WTC11 (cell line): ENCODE data around the gene SUPT5H. TPM values are rescaled to one million over a fixed set of nuclear protein-coding genes. Genes with fewer than 3 reads are reported as not detected.
A peak's percentile ranks its signal among the peaks of the same experiment; 100 is the strongest.

ENCODE experiments used
- ATAC-seq: fragments of 200-7000 bp; cut with Tn5 transposase; 2 replicates; pipeline ENCODE4 v1.10.0; 2021; ENCODE audit warnings: mild to moderate bottlenecking, moderate library complexity
- CTCF ChIA-PET: fragments of 300-600 bp; sonication (Branson Sonifier 250); formaldehyde crosslinking; loops from one replicate; lab custom pipeline; 2021; ENCODE audit warnings: antibody characterized with exemption; lab: Charles Lee
- POLR2A ChIA-PET: fragments of 350-600 bp; sonication (Branson Sonifier 250); formaldehyde crosslinking; loops from one replicate; lab custom pipeline; 2021; ENCODE audit warnings: antibody characterized with exemption; lab: Charles Lee
- DNase-seq: peaks from one replicate; pipeline ENCODE4 v3.0.0; 2021; ENCODE audit warnings: low spot score
- H3K27ac Mint-ChIP-seq: 2 replicates; pipeline ENCODE4 v1.8.0; 2021; ENCODE audit warnings: mixed read lengths
- H3K27me3 Mint-ChIP-seq: 2 replicates; pipeline ENCODE4 v1.8.0; 2021; ENCODE audit warnings: low read depth, mild to moderate bottlenecking, moderate library complexity, mixed read lengths
- H3K36me3 Mint-ChIP-seq: 2 replicates; pipeline ENCODE4 v1.8.0; 2021; ENCODE audit warnings: mixed read lengths
- H3K4me1 Mint-ChIP-seq: 2 replicates; pipeline ENCODE4 v1.8.0; 2022; ENCODE audit warnings: mixed read lengths
- H3K4me3 Mint-ChIP-seq: 2 replicates; pipeline ENCODE4 v1.8.0; 2021; ENCODE audit warnings: mild to moderate bottlenecking, moderate library complexity, mixed read lengths
- H3K9me3 Mint-ChIP-seq: 2 replicates; pipeline ENCODE4 v1.8.0; 2021; ENCODE audit warnings: mixed read lengths
- ATF1 ChIP-seq: sonication (generic); formaldehyde crosslinking; IDR thresholded peaks from 2 replicates; pipeline ENCODE4 v1.8.1; 2023; ENCODE audit warnings: mild to moderate bottlenecking, moderate library complexity, missing genetic modification reagents
- ATF6 ChIP-seq: sonication (generic); formaldehyde crosslinking; IDR thresholded peaks from 2 replicates; pipeline ENCODE4 v1.8.1; 2023; ENCODE audit warnings: mild to moderate bottlenecking, missing genetic modification reagents
- CBFB ChIP-seq: sonication (generic); formaldehyde crosslinking; IDR thresholded peaks from 2 replicates; pipeline ENCODE4 v1.8.1; 2022; ENCODE audit warnings: mild to moderate bottlenecking, low read depth, missing genetic modification reagents
- E2F5 ChIP-seq: sonication (generic); formaldehyde crosslinking; IDR thresholded peaks from 2 replicates; pipeline ENCODE4 v1.8.1; 2022; ENCODE audit warnings: mild to moderate bottlenecking, moderate library complexity, missing genetic modification reagents
- FOXP1 ChIP-seq: sonication (generic); formaldehyde crosslinking; IDR thresholded peaks from 2 replicates; pipeline ENCODE4 v1.8.0; 2022; ENCODE audit warnings: missing genetic modification reagents, mild to moderate bottlenecking, moderate library complexity, borderline replicate concordance
- FOXP4 ChIP-seq: sonication (generic); formaldehyde crosslinking; IDR thresholded peaks from 2 replicates; pipeline ENCODE4 v1.8.0; 2022; ENCODE audit warnings: mild to moderate bottlenecking, missing genetic modification reagents
- GRHL2 ChIP-seq: fragments of 250-450 bp; sonication (Bioruptor Pico); IDR thresholded peaks from 2 replicates; pipeline ENCODE4 v1.8.0; 2022; ENCODE audit warnings: mild to moderate bottlenecking, moderate library complexity; ENCODE audit not compliant: insufficient replicate concordance, severe bottlenecking
- GTF2I ChIP-seq: fragments of 250-450 bp; sonication (Bioruptor Pico); conservative IDR thresholded peaks from 2 replicates; pipeline ENCODE4 v1.4.0; 2021; ENCODE audit warnings: mild to moderate bottlenecking
- IRF1 ChIP-seq: sonication (generic); formaldehyde crosslinking; IDR thresholded peaks from 2 replicates; pipeline ENCODE4 v1.8.0; 2023; ENCODE audit warnings: missing genetic modification reagents
- IRF2 ChIP-seq: sonication (generic); formaldehyde crosslinking; IDR thresholded peaks from 2 replicates; pipeline ENCODE4 v1.8.0; 2022; ENCODE audit warnings: low read depth, missing genetic modification reagents, borderline replicate concordance
- JAZF1 ChIP-seq: fragments of 250-450 bp; sonication (Bioruptor Pico); IDR thresholded peaks from 2 replicates; pipeline ENCODE4 v1.9.0; 2021; ENCODE audit warnings: moderate library complexity, mild to moderate bottlenecking, inconsistent platforms
- RORB ChIP-seq: fragments of 250-450 bp; sonication (Bioruptor Pico); IDR thresholded peaks from 2 replicates; pipeline ENCODE4 v1.9.0; 2021; ENCODE audit warnings: mild to moderate bottlenecking
- SOX15 ChIP-seq: fragments of 250-450 bp; sonication (Bioruptor Pico); IDR thresholded peaks from 2 replicates; pipeline ENCODE4 v1.9.0; 2021; ENCODE audit warnings: mild to moderate bottlenecking
- SP1 ChIP-seq: sonication (generic); formaldehyde crosslinking; conservative IDR thresholded peaks from 2 replicates; pipeline ENCODE4 v1.8.1; 2022; ENCODE audit warnings: missing genetic modification reagents
- TEAD1 ChIP-seq: sonication (generic); formaldehyde crosslinking; IDR thresholded peaks from 2 replicates; pipeline ENCODE4 v1.8.0; 2022; ENCODE audit warnings: mild to moderate bottlenecking, missing genetic modification reagents
- TP53 ChIP-seq: sonication (generic); formaldehyde crosslinking; IDR thresholded peaks from 2 replicates; pipeline ENCODE4 v1.8.1; 2023; ENCODE audit warnings: mild to moderate bottlenecking, missing genetic modification reagents
- USF1 ChIP-seq: sonication (generic); formaldehyde crosslinking; IDR thresholded peaks from 2 replicates; pipeline ENCODE4 v1.8.0; 2022; ENCODE audit warnings: mild to moderate bottlenecking, missing genetic modification reagents
- ZNF121 ChIP-seq: sonication (generic); formaldehyde crosslinking; IDR thresholded peaks from 2 replicates; pipeline ENCODE4 v1.8.0; 2023; ENCODE audit warnings: missing genetic modification reagents
- ZNF396 ChIP-seq: fragments of 250-450 bp; sonication (Bioruptor Pico); IDR thresholded peaks from 2 replicates; pipeline ENCODE4 v1.8.0; 2021; ENCODE audit warnings: mild to moderate bottlenecking, moderate library complexity, borderline replicate concordance
- ZNF423 ChIP-seq: fragments of 250-450 bp; sonication (Bioruptor Pico); IDR thresholded peaks from 2 replicates; pipeline ENCODE4 v2.1.2; 2022; ENCODE audit warnings: mild to moderate bottlenecking, moderate library complexity
- total RNA-seq: library from RNA; stranded (reverse); gene quantifications from 3 replicates; pipeline ENCODE4 v1.2.3, GENCODE V29; 2021
- TF ChIP-seq, protein P1 (sequence below): fragments of 250-450 bp; sonication (Bioruptor Pico); conservative IDR thresholded peaks from 2 replicates; pipeline ENCODE4 v1.9.0; 2021; ENCODE audit warnings: mild to moderate bottlenecking
- TF ChIP-seq, protein P2 (sequence below): sonication (generic); formaldehyde crosslinking; IDR thresholded peaks from 2 replicates; pipeline ENCODE4 v1.8.0; 2022; ENCODE audit warnings: missing genetic modification reagents
- TF ChIP-seq, protein P3 (sequence below): sonication (generic); formaldehyde crosslinking; IDR thresholded peaks from 2 replicates; pipeline ENCODE4 v1.8.0; 2022; ENCODE audit warnings: mild to moderate bottlenecking, missing genetic modification reagents

SUPT5H gene
- total RNA-seq, 1 experiment from 2014 or later = 135 TPM

- ATAC-seq (peak; percentile 84), DNase-seq (peak; percentile 93)
- Mint-ChIP-seq H3K27me3 (no peaks in the 10 kb centered on the region), H3K4me3 (peak overlapping the region; percentile 57), H3K27ac (peak overlapping the region; percentile 98), H3K9me3 (no peaks in the 10 kb centered on the region), H3K36me3 (peaks cover 23% of the 10 kb centered on the region), H3K4me1 (peaks cover 36% of the 10 kb centered on the region)
- POLR2A ChIA-PET = interaction anchor here (0.6 to 2.2 kb wide), 14 partner anchors 9 to 52 kb away, joined by 3 to 16 read pairs (median 5); partner anchors contain the start of genes MED29, PAF1, PLEKHG2 and SUPT5H
- CTCF ChIA-PET = interaction anchor here (0.8 to 3.5 kb wide), 14 partner anchors 9 to 106 kb away, joined by 3 to 18 read pairs (median 4); partner anchors contain the start of genes MED29, PAF1 and PLEKHG2
- no peak for TF ChIP-seq E2F5 (CRISPR knock-in tag)
- 0 out of 2 replicates have a peak, but pooled peaks have one; percentile 2 for TF ChIP-seq CBFB
- TF ChIP-seq ZNF423 (CRISPR knock-in tag) = peak; percentile 29; the same call in 1 of the 2 replicates
- TF ChIP-seq ZNF121 (CRISPR knock-in tag) = no peak
- no peak for TF ChIP-seq IRF1
- peak; percentile 56; the same call in 1 of the 2 replicates for TF ChIP-seq SP1
- TF ChIP-seq ATF1 (CRISPR knock-in tag) = no peak
- TF ChIP-seq GRHL2 = no peak
- peak; percentile 42; the same call in 1 of the 2 replicates for TF ChIP-seq FOXP1
- TF ChIP-seq, protein P1, sequence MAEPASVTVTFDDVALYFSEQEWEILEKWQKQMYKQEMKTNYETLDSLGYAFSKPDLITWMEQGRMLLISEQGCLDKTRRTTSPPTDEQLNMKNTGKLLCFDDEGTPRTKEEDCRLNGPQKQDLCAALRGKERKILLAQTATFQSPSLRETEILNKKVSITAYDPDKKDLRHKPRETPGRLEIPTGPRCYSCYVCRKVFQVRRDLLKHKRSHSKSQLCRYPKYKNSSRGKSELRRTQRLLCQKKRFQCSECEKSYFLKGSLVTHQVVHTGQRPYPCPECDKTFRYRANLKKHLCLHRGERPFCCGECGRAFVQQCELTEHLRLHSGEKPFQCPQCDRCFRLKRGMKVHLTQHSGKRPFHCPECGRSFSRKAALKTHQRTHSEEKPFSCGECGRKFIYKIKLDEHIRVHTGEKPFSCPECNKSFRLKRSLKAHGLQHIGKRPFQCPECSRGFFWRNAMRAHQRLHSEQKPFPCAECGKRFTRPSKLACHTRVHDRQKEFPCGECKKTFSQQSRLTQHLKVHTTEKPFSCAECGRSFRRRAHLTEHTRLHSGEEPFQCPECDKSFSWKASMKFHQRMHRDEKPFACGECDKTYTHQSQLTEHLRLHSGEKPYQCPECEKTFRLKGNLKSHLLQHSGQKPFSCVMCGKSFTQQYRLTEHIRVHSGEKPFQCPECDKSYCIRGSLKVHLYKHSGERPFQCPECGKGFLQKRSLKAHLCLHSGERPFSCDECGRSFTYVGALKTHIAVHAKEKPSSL (CRISPR knock-in tag) = no peak
- no peak for TF ChIP-seq ZNF396 (CRISPR knock-in tag)
- TF ChIP-seq IRF2 (CRISPR knock-in tag) = no peak
- TF ChIP-seq ATF6 = no peak
- TF ChIP-seq FOXP4 = no peak
- no peak for TF ChIP-seq GTF2I (CRISPR knock-in tag)
- TF ChIP-seq USF1 (CRISPR knock-in tag) = no peak
- TF ChIP-seq TP53 (CRISPR knock-in tag) = no peak
- TF ChIP-seq, protein P2, sequence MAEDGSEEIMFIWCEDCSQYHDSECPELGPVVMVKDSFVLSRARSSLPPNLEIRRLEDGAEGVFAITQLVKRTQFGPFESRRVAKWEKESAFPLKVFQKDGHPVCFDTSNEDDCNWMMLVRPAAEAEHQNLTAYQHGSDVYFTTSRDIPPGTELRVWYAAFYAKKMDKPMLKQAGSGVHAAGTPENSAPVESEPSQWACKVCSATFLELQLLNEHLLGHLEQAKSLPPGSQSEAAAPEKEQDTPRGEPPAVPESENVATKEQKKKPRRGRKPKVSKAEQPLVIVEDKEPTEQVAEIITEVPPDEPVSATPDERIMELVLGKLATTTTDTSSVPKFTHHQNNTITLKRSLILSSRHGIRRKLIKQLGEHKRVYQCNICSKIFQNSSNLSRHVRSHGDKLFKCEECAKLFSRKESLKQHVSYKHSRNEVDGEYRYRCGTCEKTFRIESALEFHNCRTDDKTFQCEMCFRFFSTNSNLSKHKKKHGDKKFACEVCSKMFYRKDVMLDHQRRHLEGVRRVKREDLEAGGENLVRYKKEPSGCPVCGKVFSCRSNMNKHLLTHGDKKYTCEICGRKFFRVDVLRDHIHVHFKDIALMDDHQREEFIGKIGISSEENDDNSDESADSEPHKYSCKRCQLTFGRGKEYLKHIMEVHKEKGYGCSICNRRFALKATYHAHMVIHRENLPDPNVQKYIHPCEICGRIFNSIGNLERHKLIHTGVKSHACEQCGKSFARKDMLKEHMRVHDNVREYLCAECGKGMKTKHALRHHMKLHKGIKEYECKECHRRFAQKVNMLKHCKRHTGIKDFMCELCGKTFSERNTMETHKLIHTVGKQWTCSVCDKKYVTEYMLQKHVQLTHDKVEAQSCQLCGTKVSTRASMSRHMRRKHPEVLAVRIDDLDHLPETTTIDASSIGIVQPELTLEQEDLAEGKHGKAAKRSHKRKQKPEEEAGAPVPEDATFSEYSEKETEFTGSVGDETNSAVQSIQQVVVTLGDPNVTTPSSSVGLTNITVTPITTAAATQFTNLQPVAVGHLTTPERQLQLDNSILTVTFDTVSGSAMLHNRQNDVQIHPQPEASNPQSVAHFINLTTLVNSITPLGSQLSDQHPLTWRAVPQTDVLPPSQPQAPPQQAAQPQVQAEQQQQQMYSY (CRISPR knock-in tag) = peak; percentile 72; the same call in 1 of the 2 replicates
- no peak for TF ChIP-seq RORB
- TF ChIP-seq, protein P3, sequence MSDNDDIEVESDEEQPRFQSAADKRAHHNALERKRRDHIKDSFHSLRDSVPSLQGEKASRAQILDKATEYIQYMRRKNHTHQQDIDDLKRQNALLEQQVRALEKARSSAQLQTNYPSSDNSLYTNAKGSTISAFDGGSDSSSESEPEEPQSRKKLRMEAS (CRISPR knock-in tag) = peak; percentile 30; the same call in 1 of the 2 replicates
- TF ChIP-seq SOX15 (CRISPR knock-in tag) = no peak
- no peak for TF ChIP-seq JAZF1 (CRISPR knock-in tag)
- peak; percentile 98 for TF ChIP-seq TEAD1 (CRISPR knock-in tag)
Measured at GRCh38 chr19:39428283-39429112, 16.9 kb upstream of the SUPT5H start.
